Erythroblast (primary cell): ENCODE measurements around the gene KAT6B.

Experiments
- GATA1 ChIP-seq: IDR thresholded peaks from 2 replicates; pipeline ENCODE4 v1.6.1; 2011; ENCODE audit warnings: low read depth, mild to moderate bottlenecking, control low read depth, low read length, moderate library complexity
- POLR2A ChIP-seq: IDR thresholded peaks from 2 replicates; pipeline ENCODE4 v1.6.1; 2011; ENCODE audit warnings: mild to moderate bottlenecking, low read length

DNA sequence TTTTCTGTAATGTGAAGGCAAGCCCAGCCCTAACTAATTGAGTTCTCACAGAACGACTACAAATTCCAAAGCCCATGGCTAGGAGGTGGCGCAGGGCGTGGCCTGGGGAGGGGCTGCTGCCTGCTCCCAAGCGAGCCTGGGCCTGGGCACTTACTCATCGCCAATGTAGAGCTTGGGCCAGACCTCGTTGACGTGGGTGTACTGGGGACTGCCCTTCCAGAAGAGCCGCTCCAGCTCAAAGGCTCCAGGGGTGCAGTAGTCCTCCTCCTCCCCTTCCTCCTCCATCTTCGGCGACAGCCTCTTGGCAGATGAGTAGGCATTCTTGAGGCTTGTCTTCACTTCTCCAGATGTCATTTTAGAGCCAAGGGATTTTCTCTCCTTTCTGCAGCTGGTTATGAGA is 231.8 kb downstream of the KAT6B start:
- no peak for TF ChIP-seq POLR2A
- no peak for TF ChIP-seq GATA1
